Tibial artery (tissue), 4 donors: Measurements from ENCODE around the gene IFI16.

Experiments used
- DNase-seq, 2 donors: peaks; one replicate each; pipeline ENCODE4 v3.0.0-alpha.2; 2019
- H3K27ac ChIP-seq, 2 donors: fragments of 200-600 bp; sonication (generic) in 1 of 2; 1 replicate in 1 of 2; 2 replicates in 1 of 2; pipeline ENCODE4 v1.5.1; 2018 to 2019; ENCODE audit warnings: mild to moderate bottlenecking in 1 of 2
- H3K27me3 ChIP-seq, 2 donors: fragments of 200-600 bp; sonication (generic) in 1 of 2; one replicate each; pipeline versions ENCODE4 v1.5.1 to v1.6.0; 2016 to 2019
- H3K36me3 ChIP-seq, 3 donors: fragments of 200-600 bp; sonication (generic) in 2 of 3; one replicate each; pipeline ENCODE4 v1.5.1; 2016 to 2019; ENCODE audit warnings: mild to moderate bottlenecking in 2 of 3
- H3K4me1 ChIP-seq, 4 donors: fragments of 200-600 bp; sonication (generic) in 2 of 4; 1 replicate in 3 of 4; 2 replicates in 1 of 4; pipeline ENCODE4 v1.5.1; 2016 to 2019
- H3K4me3 ChIP-seq, 2 donors: fragments of 200-600 bp; sonication (generic) in 1 of 2; 1 replicate in 1 of 2; 2 replicates in 1 of 2; pipeline ENCODE4 v1.5.1; 2018 to 2019; ENCODE audit warnings: mild to moderate bottlenecking in 2 of 2
- H3K9me3 ChIP-seq, 3 donors: fragments of 200-600 bp; sonication (generic) in 1 of 3; one replicate each; pipeline ENCODE4 v1.5.1; 2016 to 2019
- intact Hi-C: fragments of 100-400 bp; cut with DNase I; formaldehyde crosslinking; loops from one replicate; pipeline ENCODE4 v1.15.0; 2023; ENCODE audit warnings: low total_unique reads
- TF ChIP-seq, protein P1 (sequence below), 2 experiments: fragments of 200-600 bp in 1 of 2; fragments of 450-650 bp in 1 of 2; IDR thresholded peaks; one replicate each; pipeline ENCODE4 v1.5.1; 2017 to 2019; ENCODE audit warnings: antibody characterized with exemption in 2 of 2, mild to moderate bottlenecking in 1 of 2, moderate library complexity in 1 of 2

The IFI16 gene

DNA sequence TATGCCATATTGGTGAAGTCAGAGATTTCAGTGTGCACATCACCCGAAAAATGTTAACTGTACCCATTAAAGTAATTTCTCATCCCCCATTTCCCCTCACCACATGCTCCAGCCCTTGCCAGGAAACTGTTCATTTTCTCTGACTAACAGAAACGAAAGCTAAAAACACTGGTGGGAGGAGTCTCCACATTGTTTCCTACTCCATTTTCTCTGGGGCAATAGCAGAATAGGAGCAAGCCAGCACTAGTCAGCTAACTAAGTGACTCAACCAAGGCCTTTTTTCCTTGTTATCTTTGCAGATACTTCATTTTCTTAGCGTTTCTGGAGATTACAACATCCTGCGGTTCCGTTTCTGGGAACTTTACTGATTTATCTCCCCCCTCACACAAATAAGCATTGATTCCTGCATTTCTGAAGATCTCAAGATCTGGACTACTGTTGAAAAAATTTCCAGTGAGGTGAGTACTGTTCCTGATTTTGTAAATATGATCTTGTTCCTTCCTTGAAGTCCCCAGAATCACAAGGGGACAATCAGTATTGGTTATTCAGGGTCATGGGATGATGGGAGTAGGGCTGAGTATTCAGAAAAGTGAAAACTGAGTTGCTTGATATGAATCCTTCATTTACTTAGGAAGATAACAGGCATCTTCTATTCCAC is at the start of gene IFI16:
TSS of gene IFI16 (plus strand) at position 204 of the 658 bp plus-strand sequence. CDS start 4,774 bp downstream, outside the sequence.
- H3K36me3 ChIP-seq, result no peaks in the 10 kb centered on the region
- peak within 1 kb of the TSS; percentile 69 to 73 for H3K27ac ChIP-seq
- TF ChIP-seq, protein P1, sequence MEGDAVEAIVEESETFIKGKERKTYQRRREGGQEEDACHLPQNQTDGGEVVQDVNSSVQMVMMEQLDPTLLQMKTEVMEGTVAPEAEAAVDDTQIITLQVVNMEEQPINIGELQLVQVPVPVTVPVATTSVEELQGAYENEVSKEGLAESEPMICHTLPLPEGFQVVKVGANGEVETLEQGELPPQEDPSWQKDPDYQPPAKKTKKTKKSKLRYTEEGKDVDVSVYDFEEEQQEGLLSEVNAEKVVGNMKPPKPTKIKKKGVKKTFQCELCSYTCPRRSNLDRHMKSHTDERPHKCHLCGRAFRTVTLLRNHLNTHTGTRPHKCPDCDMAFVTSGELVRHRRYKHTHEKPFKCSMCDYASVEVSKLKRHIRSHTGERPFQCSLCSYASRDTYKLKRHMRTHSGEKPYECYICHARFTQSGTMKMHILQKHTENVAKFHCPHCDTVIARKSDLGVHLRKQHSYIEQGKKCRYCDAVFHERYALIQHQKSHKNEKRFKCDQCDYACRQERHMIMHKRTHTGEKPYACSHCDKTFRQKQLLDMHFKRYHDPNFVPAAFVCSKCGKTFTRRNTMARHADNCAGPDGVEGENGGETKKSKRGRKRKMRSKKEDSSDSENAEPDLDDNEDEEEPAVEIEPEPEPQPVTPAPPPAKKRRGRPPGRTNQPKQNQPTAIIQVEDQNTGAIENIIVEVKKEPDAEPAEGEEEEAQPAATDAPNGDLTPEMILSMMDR (IDR thresholded peaks at IDR 0.05), result no peak
- H3K4me3 ChIP-seq, result peak within 1 kb of the TSS; percentile 54 to 55
- intact Hi-C loops, result no loop called here
- no peaks in the 10 kb centered on the region for H3K27me3 ChIP-seq
- peaks cover 0 to 41% (median 11%) of the 10 kb centered on the region in 4 donors for H3K4me1 ChIP-seq
- peak in 1 of 2 donors; percentile 62 for DNase-seq
- no peaks in the 10 kb centered on the region for H3K9me3 ChIP-seq

DNA sequence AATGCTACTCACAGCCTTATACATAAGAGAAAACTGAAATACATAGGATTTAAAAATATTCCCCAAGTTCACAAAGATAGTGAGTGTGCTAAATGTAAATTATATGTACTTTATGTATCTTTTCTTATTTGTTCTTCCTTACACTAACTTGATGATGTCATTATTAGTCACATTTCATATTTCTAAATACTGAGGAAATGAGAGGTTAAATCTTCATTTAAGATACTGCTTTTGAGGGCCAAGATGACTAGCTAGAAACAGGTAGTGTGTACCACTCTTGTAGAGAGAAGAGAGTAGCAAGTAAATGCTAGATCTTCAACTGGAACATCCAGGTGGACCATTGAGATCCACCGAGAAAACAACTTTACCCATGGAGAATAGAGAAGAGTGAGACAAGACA is 48.5 kb upstream of the IFI16 start:
- Histone ChIP-seq H3K27me3 (no peaks in the 10 kb centered on the region), H3K4me3 (no peak overlapping the region), H3K27ac (no peak overlapping the region), H3K36me3 (no peaks in the 10 kb centered on the region), H3K9me3 (no peaks in the 10 kb centered on the region), H3K4me1 (no peaks in the 10 kb centered on the region)
- no peak for DNase-seq
- TF ChIP-seq, protein P1 (IDR thresholded peaks at IDR 0.05), result no peak
- intact Hi-C loops, result no loop called here

GRCh38 chr1:158962983-158963382 is 46.7 kb upstream of the IFI16 start:
- no peaks in the 10 kb centered on the region for H3K4me1 ChIP-seq
- H3K9me3 ChIP-seq, result no peaks in the 10 kb centered on the region
- TF ChIP-seq, protein P1 (IDR thresholded peaks at IDR 0.05), result no peak
- H3K4me3 ChIP-seq, result no peak overlapping the region
- H3K27ac ChIP-seq, result no peak overlapping the region
- no peaks in the 10 kb centered on the region for H3K36me3 ChIP-seq
- H3K27me3 ChIP-seq, result no peaks in the 10 kb centered on the region
- DNase-seq, result no peak
- intact Hi-C loops, result no loop called here

GRCh38 chr1:158969166-158969565 is 40.5 kb upstream of the IFI16 start:
- Histone ChIP-seq H3K36me3 (no peaks in the 10 kb centered on the region), H3K27ac (no peak overlapping the region), H3K27me3 (no peaks in the 10 kb centered on the region), H3K4me3 (no peak overlapping the region), H3K4me1 (no peaks in the 10 kb centered on the region), H3K9me3 (no peaks in the 10 kb centered on the region)
- TF ChIP-seq, protein P1 (IDR thresholded peaks at IDR 0.05), result no peak
- DNase-seq, result no peak
- intact Hi-C loops, result no loop called here

DNA sequence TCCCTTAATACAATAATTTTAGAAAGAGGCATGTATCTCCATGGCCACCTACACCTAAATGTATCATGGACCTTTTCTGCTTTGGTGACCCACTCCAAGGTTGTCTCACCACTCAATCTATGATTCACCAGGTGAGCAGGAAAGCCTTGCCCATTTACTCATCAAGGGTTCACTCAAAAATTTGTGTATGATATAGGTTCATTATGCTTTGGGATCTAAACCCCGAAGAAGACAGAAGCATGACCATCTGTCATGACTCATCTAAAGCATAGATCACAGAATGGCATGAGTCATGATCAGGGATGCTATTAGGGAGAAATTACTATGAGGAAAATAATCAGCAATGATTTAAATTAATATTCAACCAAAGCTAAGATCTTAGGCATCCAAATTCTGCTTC is 39.9 kb upstream of the IFI16 start:
- intact Hi-C loops, result no loop called here
- Histone ChIP-seq H3K4me1 (no peaks in the 10 kb centered on the region), H3K4me3 (no peak overlapping the region), H3K27ac (no peak overlapping the region), H3K27me3 (no peaks in the 10 kb centered on the region), H3K9me3 (no peaks in the 10 kb centered on the region), H3K36me3 (no peaks in the 10 kb centered on the region)
- no peak for DNase-seq
- TF ChIP-seq, protein P1 (IDR thresholded peaks at IDR 0.05), result no peak
